GM23338 (cell line): ENCODE measurements around the gene MGME1.

ENCODE experiments used
- CREB1 ChIP-seq: fragments of 250-450 bp; sonication (Bioruptor Pico); IDR thresholded peaks from 2 replicates; pipeline ENCODE4 v1.5.0; 2020; ENCODE audit warnings: low read depth, mild to moderate bottlenecking, moderate library complexity
- CTCF ChIP-seq, 2 experiments: fragments of 200-600 bp in 1 of 2; sonication (generic) in 1 of 2; conservative IDR thresholded peaks; 2 replicates each; pipeline versions ENCODE4 v1.5.1 to v1.6.1; 2016 to 2017; ENCODE audit warnings: antibody characterized with exemption in 2 of 2, low read depth in 2 of 2, mild to moderate bottlenecking in 2 of 2, moderate library complexity in 1 of 2
- EZH2 ChIP-seq: fragments of 200-600 bp; sonication (generic); IDR thresholded peaks from one replicate; pipeline ENCODE4 v1.8.0; 2017; ENCODE audit warnings: antibody characterized with exemption, mild to moderate bottlenecking, low read depth; ENCODE audit not compliant: unreplicated experiment
- POLR2AphosphoS5 ChIP-seq: IDR thresholded peaks from 2 replicates; pipeline ENCODE4 v1.6.1; 2016; ENCODE audit warnings: antibody characterized with exemption, low read depth
- ZNF331 ChIP-seq: fragments of 250-450 bp; sonication (Bioruptor Pico); IDR thresholded peaks from 2 replicates; pipeline ENCODE4 v1.5.0; 2020; ENCODE audit warnings: low read depth, mild to moderate bottlenecking, moderate library complexity

GRCh38 chr20:17944854-17945474 lies 23.9 kb upstream of the MGME1 start:
- TF ChIP-seq CTCF (conservative IDR thresholded peaks at IDR 0.05; ENCODE audit: low read depth in 2 of 2) (no peak), POLR2AphosphoS5 (no peak), CREB1 (no peak), ZNF331 (CRISPR knock-in tag) (no peak), EZH2 (no peak)
